GM12865 (cell line): ENCODE measurements around the gene ARVCF.

Experiments
- DNase-seq: peaks from one replicate; pipeline ENCODE4 v3.0.0; 2010; ENCODE audit warnings: low read depth
- H3K4me3 ChIP-seq: 2 replicates; pipeline ENCODE4 v1.5.1; 2011; ENCODE audit warnings: mild to moderate bottlenecking, low read depth, low read length, control low read depth
- TF ChIP-seq, protein P1 (sequence below): IDR thresholded peaks from 2 replicates; pipeline ENCODE4 v1.5.1; 2011; ENCODE audit warnings: low read length, control low read depth, low read depth, inconsistent platforms; ENCODE audit not compliant: insufficient read depth; ENCODE audit errors: missing control alignments

Gene ARVCF

DNA sequence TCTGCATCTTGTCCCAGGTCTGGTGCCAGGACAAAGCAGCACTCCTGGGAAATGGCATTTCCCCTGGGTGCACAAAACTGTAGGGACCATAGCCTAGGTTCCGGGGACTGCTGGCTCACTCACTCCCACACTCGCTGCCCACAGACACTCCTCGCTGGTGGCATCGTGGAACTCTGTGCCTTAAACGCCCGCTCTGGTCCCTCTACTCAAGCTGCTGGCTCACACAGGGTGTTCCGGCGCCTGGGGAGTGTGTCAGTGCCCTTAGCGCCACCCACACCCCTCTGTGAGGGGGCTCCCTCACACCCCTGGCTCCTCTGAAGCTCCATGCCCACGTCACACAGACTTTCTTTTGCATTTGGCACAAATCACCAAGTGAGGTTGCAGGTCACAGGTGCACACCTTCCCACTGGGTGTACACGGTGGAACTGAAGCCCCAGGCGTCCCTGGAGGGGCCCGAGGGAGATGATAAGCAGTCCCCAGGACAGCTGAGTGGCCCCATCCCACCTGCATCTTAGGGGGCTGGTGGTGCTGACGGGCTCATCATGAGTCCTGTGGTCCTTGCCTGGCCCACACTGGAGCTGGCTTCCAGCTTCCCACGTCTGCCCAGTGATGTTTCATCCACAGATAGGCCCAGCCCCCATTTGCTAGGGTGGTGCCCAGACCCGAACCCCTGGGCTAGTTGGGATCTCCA is 40.2 kb upstream of the ARVCF start:
- TF ChIP-seq, protein P1, sequence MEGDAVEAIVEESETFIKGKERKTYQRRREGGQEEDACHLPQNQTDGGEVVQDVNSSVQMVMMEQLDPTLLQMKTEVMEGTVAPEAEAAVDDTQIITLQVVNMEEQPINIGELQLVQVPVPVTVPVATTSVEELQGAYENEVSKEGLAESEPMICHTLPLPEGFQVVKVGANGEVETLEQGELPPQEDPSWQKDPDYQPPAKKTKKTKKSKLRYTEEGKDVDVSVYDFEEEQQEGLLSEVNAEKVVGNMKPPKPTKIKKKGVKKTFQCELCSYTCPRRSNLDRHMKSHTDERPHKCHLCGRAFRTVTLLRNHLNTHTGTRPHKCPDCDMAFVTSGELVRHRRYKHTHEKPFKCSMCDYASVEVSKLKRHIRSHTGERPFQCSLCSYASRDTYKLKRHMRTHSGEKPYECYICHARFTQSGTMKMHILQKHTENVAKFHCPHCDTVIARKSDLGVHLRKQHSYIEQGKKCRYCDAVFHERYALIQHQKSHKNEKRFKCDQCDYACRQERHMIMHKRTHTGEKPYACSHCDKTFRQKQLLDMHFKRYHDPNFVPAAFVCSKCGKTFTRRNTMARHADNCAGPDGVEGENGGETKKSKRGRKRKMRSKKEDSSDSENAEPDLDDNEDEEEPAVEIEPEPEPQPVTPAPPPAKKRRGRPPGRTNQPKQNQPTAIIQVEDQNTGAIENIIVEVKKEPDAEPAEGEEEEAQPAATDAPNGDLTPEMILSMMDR, result no peak
- H3K4me3 ChIP-seq, result no peak overlapping the region
- DNase-seq, result no peak

DNA sequence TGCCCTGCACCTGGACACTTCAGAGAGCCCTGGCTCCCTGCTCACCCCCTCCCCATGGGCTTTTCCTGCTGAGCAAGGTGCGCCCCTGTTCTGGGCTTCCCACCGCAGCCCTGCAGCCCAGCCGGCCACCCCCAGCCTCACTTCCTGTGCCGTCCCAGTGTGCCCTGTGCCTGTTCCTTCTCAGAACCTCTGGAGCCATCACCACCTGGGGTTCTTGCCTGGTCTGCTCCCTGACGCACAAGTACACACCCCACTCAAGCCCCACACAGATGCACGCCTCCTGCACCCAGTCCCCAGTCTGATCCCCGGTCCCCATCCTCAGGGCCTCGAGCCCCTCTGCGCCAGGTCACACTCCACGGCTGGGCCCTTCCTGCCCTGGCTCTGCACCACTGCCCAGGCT is 39.5 kb upstream of the ARVCF start:
- H3K4me3 ChIP-seq, result no peak overlapping the region
- TF ChIP-seq, protein P1, result no peak
- DNase-seq, result no peak

DNA sequence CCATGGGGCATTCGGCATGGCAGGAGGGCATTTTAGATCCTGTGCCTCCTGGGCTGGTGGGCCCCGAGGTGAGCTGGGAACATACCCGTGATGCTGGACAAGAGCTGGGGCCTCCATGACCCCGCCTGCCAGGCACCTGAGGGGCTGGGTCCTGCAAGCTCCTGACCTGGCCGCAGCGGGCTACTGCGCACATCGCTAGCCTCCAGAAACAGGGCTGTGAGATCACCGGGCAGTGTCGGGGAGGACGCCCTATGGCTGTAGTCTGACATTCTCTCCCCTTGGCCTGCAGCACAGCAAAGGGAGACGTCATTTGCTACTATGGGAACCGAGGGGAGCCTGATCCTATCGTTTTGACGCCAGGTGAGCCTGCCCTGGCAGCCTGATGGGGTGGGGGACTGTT is 39.0 kb upstream of the ARVCF start:
- H3K4me3 ChIP-seq, result no peak overlapping the region
- DNase-seq, result no peak
- TF ChIP-seq, protein P1, result no peak

DNA sequence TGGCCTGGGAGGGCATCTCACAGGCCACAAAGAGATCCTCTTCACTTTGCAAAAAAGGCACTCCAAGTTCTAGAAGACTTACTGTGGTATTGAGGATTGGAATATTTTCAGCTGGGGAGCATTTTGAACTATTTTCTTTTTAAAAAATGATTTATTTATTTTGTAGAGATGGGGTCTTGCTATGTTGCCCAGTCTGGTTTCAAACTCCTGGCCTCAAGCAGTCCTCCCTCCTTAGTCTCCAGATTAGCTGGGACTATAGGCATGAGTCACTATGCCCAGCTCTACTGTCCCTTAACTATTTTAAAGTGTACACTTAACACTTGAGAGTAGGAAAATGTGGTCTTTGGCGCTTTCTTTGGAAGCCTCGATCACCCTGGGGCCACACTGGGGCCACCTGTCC is 38.5 kb upstream of the ARVCF start:
- no peak for DNase-seq
- TF ChIP-seq, protein P1, result no peak
- no peak overlapping the region for H3K4me3 ChIP-seq

DNA sequence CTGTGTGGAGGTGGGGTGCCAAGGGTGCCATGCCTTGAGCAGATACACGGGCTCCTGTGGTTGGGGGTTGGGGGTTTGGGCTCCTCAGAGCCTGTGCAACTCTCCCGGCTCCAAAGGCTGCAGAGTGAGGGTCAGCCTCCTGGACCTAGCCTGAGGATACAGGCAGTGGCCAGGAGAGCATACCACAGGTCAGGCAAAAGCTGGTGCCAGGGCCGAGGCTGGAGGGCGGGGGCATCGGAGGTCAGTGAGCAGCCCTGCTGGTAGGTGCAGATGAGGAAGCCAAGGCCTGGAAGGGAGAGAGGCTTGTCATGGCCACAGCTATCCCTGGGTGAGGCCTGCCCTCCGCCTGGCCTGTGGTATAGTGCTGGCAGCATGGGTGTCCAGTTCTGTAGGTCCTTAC is 37.9 kb upstream of the ARVCF start:
- H3K4me3 ChIP-seq, result no peak overlapping the region
- DNase-seq, result no peak
- TF ChIP-seq, protein P1, result no peak

DNA sequence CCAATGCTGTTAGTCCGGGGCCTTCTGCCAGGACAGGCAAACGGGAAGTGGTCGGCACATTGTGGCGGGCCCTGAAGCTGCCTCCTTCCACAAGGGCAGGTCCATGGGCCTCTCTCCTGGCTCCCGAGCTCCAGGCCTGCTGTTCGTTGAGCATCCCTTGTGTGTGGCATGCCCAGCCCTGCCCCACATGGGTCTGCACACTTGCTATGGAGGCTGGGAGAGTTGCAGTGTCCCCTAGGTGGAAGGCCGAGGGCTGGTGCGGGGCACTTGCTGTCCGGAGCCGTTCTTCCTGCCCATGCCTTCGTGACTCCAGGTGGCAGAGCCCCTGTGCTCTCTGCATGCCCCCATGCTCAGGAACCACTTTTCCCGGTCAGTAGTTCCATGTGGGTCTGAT is 37.4 kb upstream of the ARVCF start:
- DNase-seq, result no peak
- TF ChIP-seq, protein P1, result no peak
- no peak overlapping the region for H3K4me3 ChIP-seq

DNA sequence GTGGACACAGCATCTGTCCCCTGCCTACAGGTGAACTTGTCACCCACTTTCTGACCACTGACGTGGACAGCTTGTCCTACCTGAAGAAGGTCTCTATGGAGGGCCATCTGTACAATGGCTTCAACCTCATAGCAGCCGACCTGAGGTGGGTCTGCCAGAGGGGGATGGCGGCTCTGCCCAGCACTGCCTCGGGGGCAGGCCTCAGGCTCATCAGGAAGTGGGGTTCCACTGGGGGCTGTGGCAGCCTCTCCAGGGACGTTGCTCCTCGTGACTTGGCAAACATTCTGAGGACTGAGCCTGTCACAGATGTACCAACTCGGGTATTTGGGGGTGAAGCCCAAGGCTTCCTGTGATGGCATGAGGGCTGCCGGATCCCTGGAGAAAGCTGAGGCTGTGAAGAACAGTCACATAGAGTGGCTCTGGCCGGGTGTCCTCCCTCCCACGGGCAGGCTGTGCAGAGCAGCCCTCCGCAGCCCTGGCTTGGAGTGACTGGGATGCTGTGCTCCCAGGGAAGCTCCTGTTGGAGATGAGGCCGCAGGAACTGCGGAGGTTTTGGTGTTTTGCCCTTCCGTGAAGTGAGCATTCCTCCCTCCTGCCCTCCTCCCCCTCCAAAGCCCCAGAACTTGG is 36.9 kb upstream of the ARVCF start:
- no peak for DNase-seq
- H3K4me3 ChIP-seq, result no peak overlapping the region

More for the DNA sequence above, 36.9 kb upstream of the ARVCF start:
- TF ChIP-seq, protein P1, result no peak
